ENCODE measurements around the gene CRTC3.
"Not testable (repeated sequence)": the region's sequence is repeated elsewhere in the genome, so short reads cannot be mapped to it uniquely, and the experiment has no call there.

Gene CRTC3

DNA sequence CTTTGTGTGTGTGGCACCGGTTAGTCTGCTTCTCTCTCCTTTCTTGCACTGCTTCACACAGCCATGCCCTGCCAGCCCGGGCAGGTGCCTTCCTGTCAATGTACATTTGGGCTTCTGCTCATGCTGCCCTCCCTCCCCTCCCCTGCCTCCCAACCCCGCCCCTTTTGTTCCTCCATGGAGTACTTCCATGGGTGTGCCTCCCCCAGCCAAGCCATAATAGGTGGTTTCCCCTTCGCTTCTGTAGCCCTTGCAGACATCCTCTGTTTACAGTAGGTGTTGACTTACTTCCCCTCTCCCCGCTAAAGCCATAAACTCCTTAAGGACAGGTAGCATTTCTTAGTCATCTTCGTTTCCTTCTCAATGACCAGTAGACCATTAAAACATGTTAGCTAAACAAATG lies 31.8 kb upstream of the CRTC3 start:
- POLR2A ChIA-PET = no interaction called here
- TF ChIP-seq TARDBP (IDR thresholded peaks at IDR 0.05) = no peak
- no peak for TF ChIP-seq FOXM1 (IDR thresholded peaks at IDR 0.05; ENCODE audit: borderline replicate concordance)
- TF ChIP-seq HDGF (IDR thresholded peaks at IDR 0.05; ENCODE audit: borderline replicate concordance) = no peak
- TF ChIP-seq, protein P1, sequence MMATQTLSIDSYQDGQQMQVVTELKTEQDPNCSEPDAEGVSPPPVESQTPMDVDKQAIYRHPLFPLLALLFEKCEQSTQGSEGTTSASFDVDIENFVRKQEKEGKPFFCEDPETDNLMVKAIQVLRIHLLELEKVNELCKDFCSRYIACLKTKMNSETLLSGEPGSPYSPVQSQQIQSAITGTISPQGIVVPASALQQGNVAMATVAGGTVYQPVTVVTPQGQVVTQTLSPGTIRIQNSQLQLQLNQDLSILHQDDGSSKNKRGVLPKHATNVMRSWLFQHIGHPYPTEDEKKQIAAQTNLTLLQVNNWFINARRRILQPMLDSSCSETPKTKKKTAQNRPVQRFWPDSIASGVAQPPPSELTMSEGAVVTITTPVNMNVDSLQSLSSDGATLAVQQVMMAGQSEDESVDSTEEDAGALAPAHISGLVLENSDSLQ (IDR thresholded peaks at IDR 0.05) = no peak
- no peak for TF ChIP-seq FOXA1 (IDR thresholded peaks at IDR 0.05)
- TF ChIP-seq ARNT (IDR thresholded peaks at IDR 0.05) = no peak
- no peak for TF ChIP-seq ELF4 (IDR thresholded peaks at IDR 0.05)
- no peak for TF ChIP-seq LEF1 (IDR thresholded peaks at IDR 0.05; ENCODE audit: borderline replicate concordance)
- TF ChIP-seq L3MBTL2 (conservative IDR thresholded peaks at IDR 0.05) = no peak
- TF ChIP-seq NFRKB (IDR thresholded peaks at IDR 0.05) = no peak
- TF ChIP-seq SP1 (IDR thresholded peaks at IDR 0.05) = no peak
- no peak for TF ChIP-seq SUZ12 (IDR thresholded peaks at IDR 0.05)
- TF ChIP-seq ZNF384 (IDR thresholded peaks at IDR 0.05) = no peak
- TF ChIP-seq BHLHE40 (IDR thresholded peaks at IDR 0.05; ENCODE audit: borderline replicate concordance) = no peak
- no peak for TF ChIP-seq CTBP1 (IDR thresholded peaks at IDR 0.05; ENCODE audit: borderline replicate concordance)
- TF ChIP-seq FOXK2 (IDR thresholded peaks at IDR 0.05) = no peak

DNA sequence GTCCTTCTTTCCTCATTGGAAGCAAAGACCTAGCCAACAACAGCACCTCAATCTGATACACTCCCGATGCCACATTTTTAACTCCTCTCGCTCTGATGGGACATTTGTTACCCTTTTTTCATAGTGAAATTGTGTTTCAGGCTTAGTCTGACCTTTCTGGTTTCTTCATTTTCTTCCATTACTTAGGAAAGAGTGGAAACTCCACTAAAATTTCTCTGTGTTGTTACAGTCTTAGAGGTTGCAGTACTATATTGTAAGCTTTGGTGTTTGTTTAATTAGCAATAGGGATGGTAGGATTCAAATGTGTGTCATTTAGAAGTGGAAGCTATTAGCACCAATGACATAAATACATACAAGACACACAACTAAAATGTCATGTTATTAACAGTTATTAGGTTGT lies 29.6 kb upstream of the CRTC3 start:
- no peak for DNase-seq (ENCODE audit: extremely low spot score)
- ChIA-PET POLR2A (no interaction called here), CTCF (interaction anchor here (1.4 kb wide), 2 partner anchors 10 to 180 kb away, joined by 4 to 6 read pairs; no protein-coding TSS in a partner anchor)
- TF ChIP-seq HDGF (IDR thresholded peaks at IDR 0.05; ENCODE audit: borderline replicate concordance) (no peak), NFRKB (IDR thresholded peaks at IDR 0.05) (no peak), ELF4 (IDR thresholded peaks at IDR 0.05) (no peak), FOXA1 (IDR thresholded peaks at IDR 0.05) (no peak), ZNF384 (IDR thresholded peaks at IDR 0.05) (no peak), SP1 (IDR thresholded peaks at IDR 0.05) (no peak), TARDBP (IDR thresholded peaks at IDR 0.05) (no peak), FOXK2 (IDR thresholded peaks at IDR 0.05) (no peak), ARNT (IDR thresholded peaks at IDR 0.05) (no peak)

More for the DNA sequence above, 31.8 kb upstream of the CRTC3 start:
- no peak for DNase-seq (ENCODE audit: extremely low spot score)
- CTCF ChIA-PET = interaction anchor here (0.5 kb wide), 1 partner anchor 178 kb away, joined by 3 read pairs; no protein-coding TSS in a partner anchor

DNA sequence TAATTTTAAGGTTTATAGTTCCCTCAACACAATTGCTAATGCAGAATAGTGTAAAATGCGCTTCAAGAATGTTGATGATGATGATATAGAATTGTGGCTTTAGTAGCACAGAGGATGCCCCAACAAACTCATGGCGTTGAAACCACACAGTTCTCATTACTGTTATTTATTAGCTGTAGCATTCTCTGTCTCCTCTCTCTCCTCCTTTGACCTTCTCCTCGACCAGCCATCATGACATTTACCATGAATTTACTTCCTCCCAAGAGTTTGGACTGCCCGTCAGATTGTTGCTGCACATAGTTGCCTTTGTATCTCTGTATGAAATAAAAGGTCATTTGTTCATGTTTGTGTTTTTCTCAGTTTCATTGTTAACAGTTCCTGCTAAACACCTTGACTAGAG lies 27.8 kb upstream of the CRTC3 start:
- TF ChIP-seq FOXK2 (IDR thresholded peaks at IDR 0.05) (no peak), L3MBTL2 (conservative IDR thresholded peaks at IDR 0.05) (no peak), SUZ12 (IDR thresholded peaks at IDR 0.05) (no peak), LEF1 (IDR thresholded peaks at IDR 0.05; ENCODE audit: borderline replicate concordance) (no peak), SP1 (IDR thresholded peaks at IDR 0.05) (no peak), NFRKB (IDR thresholded peaks at IDR 0.05) (no peak)
- TF ChIP-seq, protein P1 (IDR thresholded peaks at IDR 0.05) = no peak
- DNase-seq (ENCODE audit: extremely low spot score) = no peak
- CTCF ChIA-PET = interaction anchor here (1.4 kb wide), 2 partner anchors 8 to 182 kb away, joined by 4 to 6 read pairs; no protein-coding TSS in a partner anchor
- POLR2A ChIA-PET = no interaction called here

DNA sequence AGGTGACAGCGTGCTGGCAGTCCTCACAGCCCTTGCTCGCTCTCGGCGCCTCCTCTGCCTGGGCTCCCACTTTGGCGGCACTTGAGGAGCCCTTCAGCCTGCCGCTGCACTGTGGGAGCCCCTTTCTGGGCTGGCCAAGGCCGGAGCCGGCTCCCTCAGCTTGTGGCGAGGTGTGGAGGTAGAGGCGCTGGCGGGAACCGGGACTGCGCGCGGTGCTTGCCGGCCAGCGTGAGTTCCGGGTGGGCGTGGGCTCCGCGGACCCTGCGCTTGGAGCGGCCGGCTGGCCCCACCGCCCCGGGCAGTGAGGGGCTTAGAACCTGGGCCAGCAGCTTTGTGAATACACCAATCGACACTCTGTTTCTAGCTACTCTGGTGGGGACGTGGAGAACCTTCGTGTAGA lies 18.9 kb upstream of the CRTC3 start:
- DNase-seq (ENCODE audit: extremely low spot score); POLR2A ChIA-PET: not testable (repeated sequence)
- CTCF ChIA-PET = interaction anchor here (1.0 kb wide), 1 partner anchor 217 kb away, joined by 4 read pairs; no protein-coding TSS in a partner anchor

DNA sequence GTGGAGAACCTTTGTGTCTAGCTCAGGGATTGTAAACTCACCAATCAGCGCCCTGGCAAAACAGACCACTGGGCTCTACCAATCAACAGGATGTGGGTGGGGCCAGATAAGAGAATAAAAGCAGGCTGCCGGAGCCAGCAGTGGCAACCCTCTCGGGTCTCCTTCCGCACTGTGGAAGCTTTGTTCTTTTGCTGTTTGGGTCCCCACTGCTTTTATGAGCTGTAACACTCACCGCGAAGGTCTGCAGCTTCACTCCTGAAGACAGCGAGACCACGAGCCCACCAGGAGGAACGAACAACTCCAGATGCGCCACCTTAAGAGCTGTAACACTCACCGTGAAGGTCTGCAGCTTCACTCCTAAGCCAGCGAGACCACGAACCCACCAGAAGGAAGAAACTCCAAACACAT lies 18.5 kb upstream of the CRTC3 start:
- POLR2A ChIA-PET; CTCF ChIA-PET; DNase-seq (ENCODE audit: extremely low spot score): not testable (repeated sequence)

DNA sequence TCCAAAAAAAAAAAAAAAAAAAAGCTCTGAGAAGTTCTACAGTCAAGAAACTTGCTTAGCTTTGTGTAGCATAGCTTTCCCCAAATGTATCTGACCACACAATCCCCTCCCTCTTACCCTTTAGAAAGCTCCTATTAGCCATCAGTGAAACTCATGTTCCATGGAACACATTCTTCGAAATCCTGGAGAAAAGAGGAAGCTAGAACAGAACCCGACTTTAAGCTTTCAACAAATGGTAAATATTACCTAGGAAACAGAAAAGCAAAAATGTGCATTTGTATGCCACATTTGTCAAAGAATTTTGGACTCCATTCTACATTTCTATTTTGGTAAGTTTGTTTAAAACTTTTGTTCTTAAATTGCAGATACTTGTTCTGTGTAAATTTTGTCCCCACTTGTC lies 17.4 kb upstream of the CRTC3 start:
- POLR2A ChIA-PET = no interaction called here
- CTCF ChIA-PET = no interaction called here

More for the DNA sequence above, 17.4 kb upstream of the CRTC3 start:
- no peak for DNase-seq (ENCODE audit: extremely low spot score)
- no peak for TF ChIP-seq FOXM1 (IDR thresholded peaks at IDR 0.05; ENCODE audit: borderline replicate concordance)
- TF ChIP-seq, protein P1 (IDR thresholded peaks at IDR 0.05) = no peak
- no peak for TF ChIP-seq ZNF384 (IDR thresholded peaks at IDR 0.05)
- no peak for TF ChIP-seq NFRKB (IDR thresholded peaks at IDR 0.05)
- TF ChIP-seq FOXK2 (IDR thresholded peaks at IDR 0.05) = no peak
- TF ChIP-seq HDGF (IDR thresholded peaks at IDR 0.05; ENCODE audit: borderline replicate concordance) = no peak
- no peak for TF ChIP-seq ARNT (IDR thresholded peaks at IDR 0.05)
- TF ChIP-seq ELF4 (IDR thresholded peaks at IDR 0.05) = no peak
- no peak for TF ChIP-seq SUZ12 (IDR thresholded peaks at IDR 0.05)
- TF ChIP-seq L3MBTL2 (conservative IDR thresholded peaks at IDR 0.05) = no peak
- TF ChIP-seq CTBP1 (IDR thresholded peaks at IDR 0.05; ENCODE audit: borderline replicate concordance) = no peak
- no peak for TF ChIP-seq BHLHE40 (IDR thresholded peaks at IDR 0.05; ENCODE audit: borderline replicate concordance)
- TF ChIP-seq FOXA1 (IDR thresholded peaks at IDR 0.05) = no peak
- TF ChIP-seq SP1 (IDR thresholded peaks at IDR 0.05) = no peak
- no peak for TF ChIP-seq LEF1 (IDR thresholded peaks at IDR 0.05; ENCODE audit: borderline replicate concordance)
- no peak for TF ChIP-seq TARDBP (IDR thresholded peaks at IDR 0.05)
